CD4-positive, CD25-positive, alpha-beta regulatory T cell (primary cell): ENCODE data around the gene TLE3. TPM values are rescaled to one million over a fixed set of nuclear protein-coding genes. Genes with fewer than 3 reads are reported as not detected.
"Not testable (repeated sequence)": the region's sequence is repeated elsewhere in the genome, so short reads cannot be mapped to it uniquely, and the experiment has no call there.

Source experiments
- ATAC-seq, 2 donors: fragments of 150-1000 bp; cut with Tn5 transposase; one replicate each; pipeline ENCODE4 v1.10.0; 2021; ENCODE audit warnings: low read depth in 2 of 2, moderate number of reproducible peaks in 2 of 2, moderate library complexity in 1 of 2
- DNase-seq, 3 donors: peaks; one replicate each; pipeline versions ENCODE4 v3.0.0 to v3.0.0-alpha.2; 2012 to 2022; ENCODE audit warnings: mixed read lengths in 1 of 3
- H3K27ac ChIP-seq: one replicate; pipeline ENCODE4 v1.7.0; 2013; ENCODE audit warnings: mild to moderate bottlenecking, low read length; ENCODE audit not compliant: insufficient read depth, poor library complexity, severe bottlenecking
- H3K27me3 ChIP-seq: one replicate; pipeline ENCODE4 v1.7.0; 2013; ENCODE audit warnings: low read length; ENCODE audit not compliant: control insufficient read depth, insufficient read depth
- H3K36me3 ChIP-seq: one replicate; pipeline ENCODE4 v1.7.0; 2013; ENCODE audit warnings: mild to moderate bottlenecking, low read length, moderate library complexity; ENCODE audit not compliant: control insufficient read depth, insufficient read depth
- H3K4me1 ChIP-seq: 2 replicates; pipeline ENCODE4 v1.7.0; 2013; ENCODE audit warnings: mild to moderate bottlenecking, low read length; ENCODE audit not compliant: insufficient read depth, control insufficient read depth, poor library complexity, severe bottlenecking
- H3K4me3 ChIP-seq: one replicate; pipeline ENCODE4 v1.7.0; 2013; ENCODE audit warnings: low read depth, mild to moderate bottlenecking, low read length, moderate library complexity
- H3K9me3 ChIP-seq, 2 experiments: 1 replicate in 1 of 2; 2 replicates in 1 of 2; pipeline ENCODE4 v1.7.0; 2013; ENCODE audit warnings: low read length in 2 of 2, mild to moderate bottlenecking in 1 of 2, moderate library complexity in 1 of 2; ENCODE audit not compliant: control insufficient read depth in 2 of 2
- H3K27ac Mint-ChIP-seq, 3 donors: one replicate each; pipeline ENCODE4 v1.8.0; 2020 to 2022; ENCODE audit warnings: mild to moderate bottlenecking in 3 of 3, mixed read lengths in 3 of 3, moderate library complexity in 2 of 3
- H3K27me3 Mint-ChIP-seq: one replicate; pipeline ENCODE4 v1.8.0; 2022; ENCODE audit warnings: mild to moderate bottlenecking, mixed read lengths
- H3K36me3 Mint-ChIP-seq: one replicate; pipeline ENCODE4 v1.8.0; 2020; ENCODE audit warnings: mixed read lengths
- H3K4me1 Mint-ChIP-seq, 4 donors: one replicate each; pipeline ENCODE4 v1.8.0; 2020 to 2022; ENCODE audit warnings: mixed read lengths in 4 of 4, mild to moderate bottlenecking in 1 of 4
- H3K4me3 Mint-ChIP-seq, 4 donors: one replicate each; pipeline ENCODE4 v1.8.0; 2020 to 2022; ENCODE audit warnings: mild to moderate bottlenecking in 4 of 4, mixed read lengths in 4 of 4, moderate library complexity in 3 of 4
- H3K9me3 Mint-ChIP-seq, 7 donors: one replicate each; pipeline ENCODE4 v1.8.0; 2020 to 2022; ENCODE audit warnings: mixed read lengths in 7 of 7, mild to moderate bottlenecking in 3 of 7, moderate library complexity in 2 of 7
- polyA plus RNA-seq, 4 donors: library from polyadenylated mRNA; unstranded; fragments of 300-500 nt; fragmentation: Illumina TruSeq; gene quantifications; one replicate each; pipeline ENCODE4 v1.2.3, GENCODE V29; 2021
- total RNA-seq: library from RNA; stranded (reverse); gene quantifications from one replicate; pipeline ENCODE4 v1.2.3, GENCODE V29; 2022

Gene TLE3
- total and polyA plus RNA-seq, 5 donors from 2014 or later: 8.4 to 115 (median 12.7) TPM

DNA sequence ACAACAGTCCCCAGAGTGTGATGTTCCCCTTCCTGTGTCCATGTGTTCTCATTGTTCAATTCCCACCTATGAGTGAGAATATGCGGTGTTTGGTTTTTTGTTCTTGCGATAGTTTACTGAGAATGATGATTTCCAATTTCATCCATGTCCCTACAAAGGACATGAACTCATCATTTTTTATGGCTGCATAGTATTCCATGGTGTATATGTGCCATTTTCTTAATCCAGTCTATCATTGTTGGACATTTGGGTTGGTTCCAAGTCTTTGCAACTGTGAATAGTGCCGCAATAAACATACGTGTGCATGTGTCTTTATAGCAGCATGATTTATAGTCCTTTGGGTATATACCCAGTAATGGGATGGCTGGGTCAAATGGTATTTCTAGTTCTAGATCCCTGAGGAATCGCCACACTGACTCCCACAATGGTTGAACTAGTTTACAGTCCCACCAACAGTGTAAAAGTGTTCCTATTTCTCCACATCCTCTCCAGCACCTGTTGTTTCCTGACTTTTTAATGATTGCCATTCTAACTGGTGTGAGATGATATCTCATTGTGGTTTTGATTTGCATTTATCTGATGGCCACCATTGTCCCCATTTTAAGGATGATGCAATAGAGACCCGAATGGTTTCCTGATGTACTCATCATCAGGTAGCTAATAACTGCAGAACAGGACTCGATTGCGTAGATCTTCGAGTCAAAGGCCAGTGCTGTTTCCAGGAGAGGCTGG is 15.0 kb upstream of the TLE3 start:
- not testable (repeated sequence) for H3K27me3 ChIP-seq, H3K4me1 Mint-ChIP-seq, ATAC-seq, H3K27ac Mint-ChIP-seq, H3K4me1 ChIP-seq, DNase-seq, H3K36me3 Mint-ChIP-seq, H3K4me3 Mint-ChIP-seq, H3K4me3 ChIP-seq, H3K36me3 ChIP-seq, H3K9me3 Mint-ChIP-seq, H3K9me3 ChIP-seq, H3K27ac ChIP-seq
- H3K27me3 Mint-ChIP-seq: peaks cover 43% of the 10 kb centered on the region

- H3K27me3 ChIP-seq: peaks cover 3% of the 10 kb centered on the region
- Mint-ChIP-seq H3K9me3 (no peaks in the 10 kb centered on the region), H3K27ac (no peak overlapping the region), H3K27me3 (peaks cover 41% of the 10 kb centered on the region), H3K4me3 (no peak overlapping the region), H3K36me3 (no peaks in the 10 kb centered on the region), H3K4me1 (no peaks in the 10 kb centered on the region)
- no peak overlapping the region for H3K27ac ChIP-seq
- no peaks in the 10 kb centered on the region for H3K36me3 ChIP-seq
- no peak for DNase-seq
- ATAC-seq: no peak
- H3K4me1 ChIP-seq: no peaks in the 10 kb centered on the region
- H3K4me3 ChIP-seq: no peak overlapping the region
- no peaks in the 10 kb centered on the region for H3K9me3 ChIP-seq
Observed at GRCh38 chr15:70112074-70112395, 14.3 kb upstream of the TLE3 start.

DNA sequence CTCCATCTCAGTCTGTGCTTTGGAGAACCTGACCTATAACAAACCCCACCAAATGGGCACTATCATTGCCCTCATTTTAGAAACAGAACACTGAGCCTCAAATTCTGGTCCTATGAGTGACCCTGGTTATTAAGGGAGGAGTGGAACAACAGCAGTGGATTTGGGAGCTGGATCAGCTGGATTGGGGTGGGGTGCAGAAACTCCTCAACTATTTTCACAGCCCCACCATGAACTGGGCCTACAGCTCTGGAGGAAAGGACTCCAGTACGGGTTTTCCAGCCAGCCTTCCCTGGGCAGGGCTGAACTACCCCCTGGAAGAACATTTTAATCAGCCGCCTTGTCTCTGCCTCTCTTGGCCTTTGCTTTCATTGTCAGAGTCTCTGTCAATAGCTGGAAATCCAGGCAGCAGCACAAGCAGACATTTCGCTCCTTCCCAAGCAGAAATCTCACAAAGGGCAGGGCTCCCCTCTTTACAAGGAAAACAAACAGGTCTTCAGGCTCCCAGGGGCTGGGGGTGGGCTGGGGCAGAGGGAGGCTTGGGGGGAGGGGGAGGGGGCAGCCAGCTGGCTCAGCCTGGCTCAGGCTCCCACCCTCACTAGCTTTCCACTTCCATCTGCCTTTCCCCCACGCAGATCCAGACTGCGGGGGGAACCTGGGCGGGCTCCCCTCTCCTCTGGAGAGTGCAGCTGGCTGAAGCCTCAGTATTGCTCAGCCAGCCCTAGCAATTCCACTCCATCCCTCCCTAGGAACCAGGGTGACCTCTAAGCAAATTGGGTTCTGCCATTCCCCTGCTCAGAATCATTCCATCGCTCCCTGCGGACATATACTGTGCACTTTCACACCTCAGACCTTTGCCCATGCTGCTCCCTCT is 13.7 kb upstream of the TLE3 start:
- no peak for DNase-seq
- no peak for ATAC-seq
- Mint-ChIP-seq H3K4me1 (no peaks in the 10 kb centered on the region), H3K27ac (no peak overlapping the region), H3K27me3 (peaks cover 41% of the 10 kb centered on the region), H3K36me3 (no peaks in the 10 kb centered on the region), H3K4me3 (no peak overlapping the region), H3K9me3 (no peaks in the 10 kb centered on the region)
- H3K36me3 ChIP-seq: no peaks in the 10 kb centered on the region
- no peaks in the 10 kb centered on the region for H3K4me1 ChIP-seq
- no peaks in the 10 kb centered on the region for H3K9me3 ChIP-seq
- H3K4me3 ChIP-seq: no peak overlapping the region
- H3K27ac ChIP-seq: no peak overlapping the region
- H3K27me3 ChIP-seq: peaks cover 5% of the 10 kb centered on the region

DNA sequence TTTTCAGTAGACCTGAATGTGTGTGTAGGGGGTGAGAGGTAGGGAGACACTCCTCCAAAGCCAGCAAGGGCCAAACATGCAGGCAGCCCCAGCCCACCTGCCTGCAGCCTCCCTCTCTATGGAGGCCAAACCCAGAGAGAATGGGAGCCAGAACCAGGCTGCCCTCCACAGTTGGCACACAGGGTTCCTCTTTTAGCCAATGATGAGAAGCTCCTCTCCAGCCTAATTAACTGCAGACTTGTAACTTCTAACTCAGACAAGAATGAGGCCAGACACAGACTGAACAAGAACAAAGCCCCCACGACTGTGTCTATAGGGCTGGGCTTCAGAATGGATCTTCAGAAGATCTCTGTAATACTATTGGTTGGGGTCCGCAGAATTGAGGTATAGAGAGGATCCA is 12.3 kb upstream of the TLE3 start:
- DNase-seq (no peak), ATAC-seq (no peak)
- Mint-ChIP-seq H3K27ac (no peak overlapping the region), H3K36me3 (no peaks in the 10 kb centered on the region), H3K4me3 (no peak overlapping the region), H3K9me3 (no peaks in the 10 kb centered on the region), H3K27me3 (peaks cover 31% of the 10 kb centered on the region), H3K4me1 (no peaks in the 10 kb centered on the region)
- Histone ChIP-seq H3K27me3 (peaks cover 5% of the 10 kb centered on the region), H3K27ac (no peak overlapping the region), H3K36me3 (no peaks in the 10 kb centered on the region), H3K9me3 (no peaks in the 10 kb centered on the region), H3K4me3 (no peak overlapping the region), H3K4me1 (no peaks in the 10 kb centered on the region)

DNA sequence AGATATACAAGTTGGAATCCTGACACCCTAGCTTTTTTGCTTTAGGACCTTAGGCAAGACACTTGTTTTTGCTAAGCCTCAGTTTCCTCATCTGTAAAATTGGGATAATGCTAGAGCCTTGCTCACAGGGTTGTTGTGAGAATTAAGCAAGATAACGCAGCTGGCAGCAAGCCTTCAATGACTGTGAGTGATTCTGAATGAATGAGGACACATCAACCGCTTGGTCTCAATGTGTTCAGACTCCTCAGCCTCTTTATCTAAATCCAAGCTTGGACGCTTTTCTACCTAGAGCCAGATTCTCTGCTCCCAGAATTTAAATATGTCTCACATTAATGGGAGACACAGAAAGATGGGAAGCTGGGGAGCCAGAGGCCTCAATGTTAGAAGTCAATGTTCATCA is 11.8 kb upstream of the TLE3 start:
- peaks cover 33% of the 10 kb centered on the region for H3K27me3 Mint-ChIP-seq
- H3K4me3 ChIP-seq: no peak overlapping the region
- H3K27ac ChIP-seq: no peak overlapping the region
- no peaks in the 10 kb centered on the region for H3K4me1 Mint-ChIP-seq
- H3K9me3 ChIP-seq: no peaks in the 10 kb centered on the region
- no peaks in the 10 kb centered on the region for H3K36me3 Mint-ChIP-seq
- no peak overlapping the region for H3K27ac Mint-ChIP-seq
- H3K4me1 ChIP-seq: no peaks in the 10 kb centered on the region
- H3K27me3 ChIP-seq: peaks cover 4% of the 10 kb centered on the region
- H3K4me3 Mint-ChIP-seq: no peak overlapping the region
- H3K36me3 ChIP-seq: no peaks in the 10 kb centered on the region
- DNase-seq (no peak), ATAC-seq (no peak)
- H3K9me3 Mint-ChIP-seq: no peaks in the 10 kb centered on the region

DNA sequence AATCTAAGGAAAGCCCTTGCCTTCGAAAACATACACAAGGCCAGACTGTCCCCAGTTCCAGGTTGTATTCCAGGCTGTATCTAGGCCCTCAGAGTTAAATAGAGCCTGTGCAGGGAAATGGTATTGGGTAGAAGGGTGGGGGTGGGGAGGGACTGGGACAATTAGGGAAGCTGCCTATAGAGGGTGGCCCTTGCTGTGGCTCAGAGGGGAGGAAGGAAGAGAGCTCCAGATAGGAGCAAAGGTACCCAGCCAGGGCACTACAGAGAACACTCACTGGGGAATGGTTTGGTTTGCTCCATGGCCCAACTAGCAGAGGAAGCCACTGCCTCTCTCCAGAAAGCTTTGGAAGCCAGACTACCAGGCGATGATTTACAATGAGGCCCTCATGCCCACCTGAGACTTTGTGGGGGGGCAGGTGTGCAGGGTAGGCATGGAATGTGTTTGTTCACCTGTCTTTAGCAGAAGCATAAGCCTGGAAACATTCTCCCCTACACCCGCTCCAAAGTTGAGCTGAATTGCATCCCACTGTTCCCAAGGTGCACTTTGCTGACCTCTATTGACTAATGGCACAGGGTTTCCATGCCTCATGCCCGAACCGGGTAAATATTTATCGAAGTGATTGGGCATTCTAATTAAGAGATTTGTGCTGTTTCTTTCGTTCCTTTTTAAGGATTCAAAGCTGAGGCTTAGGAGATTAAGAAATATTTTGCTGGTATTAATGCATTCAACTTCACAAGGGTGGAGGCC is 6.3 kb upstream of the TLE3 start:
- Mint-ChIP-seq H3K4me3 (no peak overlapping the region), H3K4me1 (peaks cover 0 to 24% (median 10%) of the 10 kb centered on the region in 4 donors), H3K36me3 (no peaks in the 10 kb centered on the region), H3K27ac (no peak overlapping the region), H3K9me3 (no peaks in the 10 kb centered on the region), H3K27me3 (peaks cover 47% of the 10 kb centered on the region)
- Histone ChIP-seq H3K36me3 (no peaks in the 10 kb centered on the region), H3K4me1 (peaks cover 15% of the 10 kb centered on the region), H3K27me3 (peaks cover 4% of the 10 kb centered on the region), H3K9me3 (no peaks in the 10 kb centered on the region), H3K4me3 (no peak overlapping the region), H3K27ac (no peak overlapping the region)
- DNase-seq (no peak), ATAC-seq (no peak)

GRCh38 chr15:70102827-70103226 is 5.1 kb upstream of the TLE3 start:
- Histone ChIP-seq H3K36me3 (no peaks in the 10 kb centered on the region), H3K9me3 (no peaks in the 10 kb centered on the region), H3K4me1 (peaks cover 24% of the 10 kb centered on the region), H3K27ac (no peak overlapping the region), H3K27me3 (peaks cover 4% of the 10 kb centered on the region), H3K4me3 (no peak overlapping the region)
- DNase-seq (no peak), ATAC-seq (no peak)
- Mint-ChIP-seq H3K27me3 (peaks cover 44% of the 10 kb centered on the region), H3K27ac (peak overlapping the region in 1 of 3 donors; percentile 31), H3K4me1 (peaks cover 0 to 30% (median 11%) of the 10 kb centered on the region in 4 donors), H3K9me3 (no peaks in the 10 kb centered on the region), H3K4me3 (peak overlapping the region in 1 of 4 donors; percentile 1), H3K36me3 (no peaks in the 10 kb centered on the region)
